Measurements from ENCODE around the gene DACT2. TPM values are rescaled to one million over a fixed set of nuclear protein-coding genes. Genes with fewer than 3 reads are reported as not detected.

Gene DACT2
- total and polyA plus RNA-seq, 10 donors: 0.04 to 0.09 TPM; not detected in 8

GRCh38 chr6:168363811-168364792 lies 44.5 kb upstream of the DACT2 start:
- Histone ChIP-seq H3K27ac (no peak overlapping the region), H3K4me1 (no peaks in the 10 kb centered on the region), H3K27me3 (replicated peaks in 1 of 7) (peaks cover 0 to 28% (median 0%) of the 10 kb centered on the region in 7 donors), H3K36me3 (no peaks in the 10 kb centered on the region), H3K9me3 (peaks cover 0 to 20% (median 6%) of the 10 kb centered on the region in 8 donors), H3K4me3 (no peak overlapping the region)
- intact Hi-C loops (cut with DNase I; ENCODE audit: low total_unique reads): no loop called here
- 84 to 88% (median 87%) methylated on average over 13 of the region's 13 CpGs for WGBS, 5 donors
- DNase-seq: peak; percentile 43
- TF ChIP-seq POLR2AphosphoS5 (IDR thresholded peaks at IDR 0.05): no peak
- TF ChIP-seq POLR2A (IDR thresholded peaks at IDR 0.05): no peak
- no peak for TF ChIP-seq CTCF (IDR thresholded peaks at IDR 0.05 in 8 of 11, conservative IDR thresholded peaks at IDR 0.05 in 3 of 11)

- no peak for DNase-seq
- no peak overlapping the region for H3K27ac ChIP-seq
- H3K36me3 ChIP-seq: no peaks in the 10 kb centered on the region
- peaks cover 0 to 20% (median 6%) of the 10 kb centered on the region in 8 donors for H3K9me3 ChIP-seq
- peaks cover 0 to 21% (median 0%) of the 10 kb centered on the region in 7 donors for H3K27me3 ChIP-seq (replicated peaks in 1 of 7)
- TF ChIP-seq POLR2A (IDR thresholded peaks at IDR 0.05): no peak
- TF ChIP-seq POLR2AphosphoS5 (IDR thresholded peaks at IDR 0.05): no peak
- TF ChIP-seq CTCF (IDR thresholded peaks at IDR 0.05 in 8 of 11, conservative IDR thresholded peaks at IDR 0.05 in 3 of 11): no peak
- H3K4me1 ChIP-seq: no peaks in the 10 kb centered on the region
- H3K4me3 ChIP-seq: no peak overlapping the region
- WGBS, 5 donors: 76 to 82% (median 80%) methylated on average over 3 of the region's 3 CpGs
- intact Hi-C loops (cut with DNase I; ENCODE audit: low total_unique reads): no loop called here
Measured at GRCh38 chr6:168363302-168363701, 43.7 kb upstream of the DACT2 start.

- peak; percentile 34 for DNase-seq
- Histone ChIP-seq H3K36me3 (no peaks in the 10 kb centered on the region), H3K27me3 (replicated peaks in 1 of 7) (peaks cover 0 to 15% (median 0%) of the 10 kb centered on the region in 7 donors), H3K4me1 (no peaks in the 10 kb centered on the region), H3K9me3 (peaks cover 0 to 20% (median 6%) of the 10 kb centered on the region in 8 donors), H3K27ac (no peak overlapping the region), H3K4me3 (no peak overlapping the region)
- TF ChIP-seq CTCF (IDR thresholded peaks at IDR 0.05 in 8 of 11, conservative IDR thresholded peaks at IDR 0.05 in 3 of 11) (no peak), POLR2A (IDR thresholded peaks at IDR 0.05) (no peak), POLR2AphosphoS5 (IDR thresholded peaks at IDR 0.05) (no peak)
- WGBS, 5 donors: 85 to 88% (median 87%) methylated on average over 6 to 10 of the region's 10 CpGs
- intact Hi-C loops (cut with DNase I; ENCODE audit: low total_unique reads): no loop called here
Measured at GRCh38 chr6:168362276-168362990, 42.9 kb upstream of the DACT2 start.

All from spleen (tissue), 11 donors.